ENCODE measurements around the gene MRPS23. TPM values are rescaled to one million over a fixed set of nuclear protein-coding genes. Genes with fewer than 3 reads are reported as not detected.

The MRPS23 gene
- total and polyA plus RNA-seq, 2 of the 13 experiments (the other 11 are each of a cell fraction or from before 2014, with no cell fraction given), result 63.2 to 181 TPM

DNA sequence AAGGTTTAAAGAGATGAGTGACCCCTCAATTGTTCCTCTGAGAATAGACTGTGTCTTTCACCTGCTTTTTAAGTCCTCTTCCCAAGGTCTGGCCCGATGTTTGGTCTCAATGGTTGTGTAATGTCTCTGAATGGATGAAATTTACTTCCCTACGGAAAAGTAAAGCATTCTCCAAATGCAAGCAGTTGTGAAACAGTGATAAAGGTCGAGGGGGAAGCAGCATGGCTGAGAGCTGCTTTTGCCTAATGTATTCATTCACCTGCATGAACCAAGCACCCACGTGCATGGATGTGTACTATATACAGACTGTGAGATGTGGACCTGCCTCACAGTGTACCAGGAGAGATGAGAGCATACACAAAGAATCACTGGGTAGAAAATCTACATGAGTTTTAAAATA is 11.4 kb downstream of the MRPS23 start (continued):
- TF ChIP-seq, protein P1, sequence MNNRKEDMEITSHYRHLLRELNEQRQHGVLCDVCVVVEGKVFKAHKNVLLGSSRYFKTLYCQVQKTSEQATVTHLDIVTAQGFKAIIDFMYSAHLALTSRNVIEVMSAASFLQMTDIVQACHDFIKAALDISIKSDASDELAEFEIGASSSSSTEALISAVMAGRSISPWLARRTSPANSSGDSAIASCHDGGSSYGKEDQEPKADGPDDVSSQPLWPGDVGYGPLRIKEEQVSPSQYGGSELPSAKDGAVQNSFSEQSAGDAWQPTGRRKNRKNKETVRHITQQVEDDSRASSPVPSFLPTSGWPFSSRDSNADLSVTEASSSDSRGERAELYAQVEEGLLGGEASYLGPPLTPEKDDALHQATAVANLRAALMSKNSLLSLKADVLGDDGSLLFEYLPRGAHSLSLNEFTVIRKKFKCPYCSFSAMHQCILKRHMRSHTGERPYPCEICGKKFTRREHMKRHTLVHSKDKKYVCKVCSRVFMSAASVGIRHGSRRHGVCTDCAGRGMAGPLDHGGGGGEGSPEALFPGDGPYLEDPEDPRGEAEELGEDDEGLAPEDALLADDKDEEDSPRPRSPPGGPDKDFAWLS (CRISPR knock-in tag; IDR thresholded peaks at IDR 0.05; ENCODE audit: borderline replicate concordance), result no peak
- TF ChIP-seq SRY (CRISPR knock-in tag; IDR thresholded peaks at IDR 0.05), result no peak
- TF ChIP-seq ZNF263 (CRISPR knock-in tag; IDR thresholded peaks at IDR 0.05), result no peak; the same call in 1 of the 2 replicates
- TF ChIP-seq BRD4 (CRISPR knock-in tag; IDR thresholded peaks at IDR 0.05), result no peak
- no peak for TF ChIP-seq ZNF180 (CRISPR knock-in tag; IDR thresholded peaks at IDR 0.05; ENCODE audit: borderline replicate concordance, low read depth)
- TF ChIP-seq ZNF776 (CRISPR knock-in tag; IDR thresholded peaks at IDR 0.05), result no peak
- TF ChIP-seq ZBTB21 (CRISPR knock-in tag; IDR thresholded peaks at IDR 0.05), result no peak
- TF ChIP-seq ZSCAN22 (CRISPR knock-in tag; IDR thresholded peaks at IDR 0.05), result no peak
- TF ChIP-seq, protein P2, sequence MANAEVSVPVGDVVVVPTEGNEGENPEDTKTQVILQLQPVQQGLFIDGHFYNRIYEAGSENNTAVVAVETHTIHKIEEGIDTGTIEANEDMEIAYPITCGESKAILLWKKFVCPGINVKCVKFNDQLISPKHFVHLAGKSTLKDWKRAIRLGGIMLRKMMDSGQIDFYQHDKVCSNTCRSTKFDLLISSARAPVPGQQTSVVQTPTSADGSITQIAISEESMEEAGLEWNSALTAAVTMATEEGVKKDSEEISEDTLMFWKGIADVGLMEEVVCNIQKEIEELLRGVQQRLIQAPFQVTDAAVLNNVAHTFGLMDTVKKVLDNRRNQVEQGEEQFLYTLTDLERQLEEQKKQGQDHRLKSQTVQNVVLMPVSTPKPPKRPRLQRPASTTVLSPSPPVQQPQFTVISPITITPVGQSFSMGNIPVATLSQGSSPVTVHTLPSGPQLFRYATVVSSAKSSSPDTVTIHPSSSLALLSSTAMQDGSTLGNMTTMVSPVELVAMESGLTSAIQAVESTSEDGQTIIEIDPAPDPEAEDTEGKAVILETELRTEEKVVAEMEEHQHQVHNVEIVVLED (CRISPR knock-in tag; IDR thresholded peaks at IDR 0.05; ENCODE audit: borderline replicate concordance), result peak; percentile 29; the same call in 1 of the 2 replicates
- no peak for TF ChIP-seq RELA (CRISPR knock-in tag; IDR thresholded peaks at IDR 0.05)
- TF ChIP-seq NR2F2 (IDR thresholded peaks at IDR 0.05; ENCODE audit: borderline replicate concordance, low read depth), result peak; percentile 81
- peak; percentile 33 for TF ChIP-seq XRCC5 (optimal IDR thresholded peaks at IDR 0.05; ENCODE audit: low read length)
- TF ChIP-seq ZNF10 (CRISPR knock-in tag; IDR thresholded peaks at IDR 0.05; ENCODE audit: borderline replicate concordance, low read depth), result no peak
- no peak for TF ChIP-seq ZNF432 (CRISPR knock-in tag; IDR thresholded peaks at IDR 0.05; ENCODE audit: borderline replicate concordance)
- TF ChIP-seq ZNF891 (CRISPR knock-in tag; IDR thresholded peaks at IDR 0.05), result no peak
- TF ChIP-seq PTBP1 (IDR thresholded peaks at IDR 0.05; ENCODE audit: low read depth, low read length, poor library complexity, severe bottlenecking), result no peak
- peak; percentile 69 for TF ChIP-seq HDAC1 (CRISPR knock-in tag; IDR thresholded peaks at IDR 0.05)
- TF ChIP-seq RFX1 (IDR thresholded peaks at IDR 0.05), result no peak
- TF ChIP-seq, protein P3, sequence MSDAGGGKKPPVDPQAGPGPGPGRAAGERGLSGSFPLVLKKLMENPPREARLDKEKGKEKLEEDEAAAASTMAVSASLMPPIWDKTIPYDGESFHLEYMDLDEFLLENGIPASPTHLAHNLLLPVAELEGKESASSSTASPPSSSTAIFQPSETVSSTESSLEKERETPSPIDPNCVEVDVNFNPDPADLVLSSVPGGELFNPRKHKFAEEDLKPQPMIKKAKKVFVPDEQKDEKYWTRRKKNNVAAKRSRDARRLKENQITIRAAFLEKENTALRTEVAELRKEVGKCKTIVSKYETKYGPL (CRISPR knock-in tag; IDR thresholded peaks at IDR 0.05), result peak; percentile 94; the same call in 1 of the 2 replicates
- no peak for TF ChIP-seq ZNF678 (CRISPR knock-in tag; IDR thresholded peaks at IDR 0.05)
- TF ChIP-seq, protein P4, sequence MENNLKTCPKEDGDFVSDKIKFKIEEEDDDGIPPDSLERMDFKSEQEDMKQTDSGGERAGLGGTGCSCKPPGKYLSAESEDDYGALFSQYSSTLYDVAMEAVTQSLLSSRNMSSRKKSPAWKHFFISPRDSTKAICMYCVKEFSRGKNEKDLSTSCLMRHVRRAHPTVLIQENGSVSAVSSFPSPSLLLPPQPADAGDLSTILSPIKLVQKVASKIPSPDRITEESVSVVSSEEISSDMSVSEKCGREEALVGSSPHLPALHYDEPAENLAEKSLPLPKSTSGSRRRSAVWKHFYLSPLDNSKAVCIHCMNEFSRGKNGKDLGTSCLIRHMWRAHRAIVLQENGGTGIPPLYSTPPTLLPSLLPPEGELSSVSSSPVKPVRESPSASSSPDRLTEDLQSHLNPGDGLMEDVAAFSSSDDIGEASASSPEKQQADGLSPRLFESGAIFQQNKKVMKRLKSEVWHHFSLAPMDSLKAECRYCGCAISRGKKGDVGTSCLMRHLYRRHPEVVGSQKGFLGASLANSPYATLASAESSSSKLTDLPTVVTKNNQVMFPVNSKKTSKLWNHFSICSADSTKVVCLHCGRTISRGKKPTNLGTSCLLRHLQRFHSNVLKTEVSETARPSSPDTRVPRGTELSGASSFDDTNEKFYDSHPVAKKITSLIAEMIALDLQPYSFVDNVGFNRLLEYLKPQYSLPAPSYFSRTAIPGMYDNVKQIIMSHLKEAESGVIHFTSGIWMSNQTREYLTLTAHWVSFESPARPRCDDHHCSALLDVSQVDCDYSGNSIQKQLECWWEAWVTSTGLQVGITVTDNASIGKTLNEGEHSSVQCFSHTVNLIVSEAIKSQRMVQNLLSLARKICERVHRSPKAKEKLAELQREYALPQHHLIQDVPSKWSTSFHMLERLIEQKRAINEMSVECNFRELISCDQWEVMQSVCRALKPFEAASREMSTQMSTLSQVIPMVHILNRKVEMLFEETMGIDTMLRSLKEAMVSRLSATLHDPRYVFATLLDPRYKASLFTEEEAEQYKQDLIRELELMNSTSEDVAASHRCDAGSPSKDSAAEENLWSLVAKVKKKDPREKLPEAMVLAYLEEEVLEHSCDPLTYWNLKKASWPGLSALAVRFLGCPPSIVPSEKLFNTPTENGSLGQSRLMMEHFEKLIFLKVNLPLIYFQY (CRISPR knock-in tag; IDR thresholded peaks at IDR 0.05; ENCODE audit: borderline replicate concordance), result peak; percentile 53; the same call in 1 of the 2 replicates
- no peak for TF ChIP-seq REXO4 (CRISPR knock-in tag; IDR thresholded peaks at IDR 0.05; ENCODE audit: borderline replicate concordance)
- no peak for TF ChIP-seq ATAD3A (CRISPR knock-in tag; IDR thresholded peaks at IDR 0.05)

Data from HepG2 (cell line).